Activated CD4-positive, CD25-positive, alpha-beta regulatory T cell treated with anti-CD3 and anti-CD28 coated beads, Interleukin-2, amount 50 U/mL, for 16 hours (primary cell): ENCODE data around the gene DNAH9.

Experiments used
- DNase-seq: peaks from one replicate; pipeline ENCODE4 v3.0.0-alpha.2; 2020; ENCODE audit warnings: low read depth, low spot score

DNAH9 gene, protein sequence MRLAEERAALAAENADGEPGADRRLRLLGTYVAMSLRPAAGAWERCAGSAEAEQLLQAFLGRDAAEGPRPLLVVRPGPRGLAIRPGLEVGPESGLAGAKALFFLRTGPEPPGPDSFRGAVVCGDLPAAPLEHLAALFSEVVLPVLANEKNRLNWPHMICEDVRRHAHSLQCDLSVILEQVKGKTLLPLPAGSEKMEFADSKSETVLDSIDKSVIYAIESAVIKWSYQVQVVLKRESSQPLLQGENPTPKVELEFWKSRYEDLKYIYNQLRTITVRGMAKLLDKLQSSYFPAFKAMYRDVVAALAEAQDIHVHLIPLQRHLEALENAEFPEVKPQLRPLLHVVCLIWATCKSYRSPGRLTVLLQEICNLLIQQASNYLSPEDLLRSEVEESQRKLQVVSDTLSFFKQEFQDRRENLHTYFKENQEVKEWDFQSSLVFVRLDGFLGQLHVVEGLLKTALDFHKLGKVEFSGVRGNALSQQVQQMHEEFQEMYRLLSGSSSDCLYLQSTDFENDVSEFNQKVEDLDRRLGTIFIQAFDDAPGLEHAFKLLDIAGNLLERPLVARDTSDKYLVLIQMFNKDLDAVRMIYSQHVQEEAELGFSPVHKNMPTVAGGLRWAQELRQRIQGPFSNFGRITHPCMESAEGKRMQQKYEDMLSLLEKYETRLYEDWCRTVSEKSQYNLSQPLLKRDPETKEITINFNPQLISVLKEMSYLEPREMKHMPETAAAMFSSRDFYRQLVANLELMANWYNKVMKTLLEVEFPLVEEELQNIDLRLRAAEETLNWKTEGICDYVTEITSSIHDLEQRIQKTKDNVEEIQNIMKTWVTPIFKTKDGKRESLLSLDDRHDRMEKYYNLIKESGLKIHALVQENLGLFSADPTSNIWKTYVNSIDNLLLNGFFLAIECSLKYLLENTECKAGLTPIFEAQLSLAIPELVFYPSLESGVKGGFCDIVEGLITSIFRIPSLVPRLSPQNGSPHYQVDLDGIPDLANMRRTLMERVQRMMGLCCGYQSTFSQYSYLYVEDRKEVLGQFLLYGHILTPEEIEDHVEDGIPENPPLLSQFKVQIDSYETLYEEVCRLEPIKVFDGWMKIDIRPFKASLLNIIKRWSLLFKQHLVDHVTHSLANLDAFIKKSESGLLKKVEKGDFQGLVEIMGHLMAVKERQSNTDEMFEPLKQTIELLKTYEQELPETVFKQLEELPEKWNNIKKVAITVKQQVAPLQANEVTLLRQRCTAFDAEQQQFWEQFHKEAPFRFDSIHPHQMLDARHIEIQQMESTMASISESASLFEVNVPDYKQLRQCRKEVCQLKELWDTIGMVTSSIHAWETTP (N-terminal part only)

DNA sequence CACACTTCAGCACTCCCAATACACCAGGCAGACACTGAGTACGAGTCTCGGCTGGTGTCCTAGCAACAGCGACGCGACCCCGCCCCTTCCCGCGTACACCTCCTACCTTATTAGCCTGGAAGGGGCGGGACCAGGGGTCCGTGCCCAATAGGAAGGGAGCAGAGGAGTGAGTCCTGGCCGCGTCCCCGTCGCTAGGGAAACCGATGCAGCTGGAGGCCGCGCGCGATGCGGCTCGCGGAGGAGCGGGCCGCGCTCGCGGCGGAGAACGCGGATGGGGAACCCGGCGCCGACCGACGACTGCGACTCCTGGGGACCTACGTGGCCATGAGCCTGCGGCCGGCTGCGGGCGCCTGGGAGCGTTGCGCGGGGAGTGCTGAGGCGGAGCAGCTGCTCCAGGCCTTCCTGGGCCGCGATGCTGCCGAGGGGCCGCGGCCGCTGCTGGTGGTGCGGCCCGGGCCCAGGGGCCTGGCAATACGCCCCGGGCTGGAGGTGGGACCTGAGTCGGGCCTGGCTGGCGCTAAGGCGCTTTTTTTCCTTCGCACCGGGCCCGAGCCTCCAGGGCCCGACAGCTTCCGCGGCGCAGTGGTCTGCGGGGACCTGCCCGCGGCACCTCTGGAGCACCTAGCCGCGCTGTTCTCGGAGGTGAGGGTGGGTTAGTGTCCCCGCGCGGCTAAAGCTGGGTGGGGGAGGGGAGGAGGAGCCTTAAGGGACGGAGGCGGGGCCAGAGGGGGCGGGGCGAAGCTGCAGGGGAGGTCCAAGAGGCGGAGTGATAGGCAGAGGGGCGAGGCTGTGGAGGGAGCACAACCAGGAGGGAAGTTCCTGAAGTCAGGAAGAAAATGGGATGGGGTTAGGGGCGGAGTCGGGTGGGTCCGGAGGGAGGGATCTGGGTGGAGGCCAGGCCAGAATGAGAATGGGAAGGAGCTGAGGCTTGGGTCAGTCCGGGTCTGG lies at the start of gene DNAH9:
Gene DNAH9, plus strand, starts transcription at position 197 of the 948 bp plus-strand sequence. Its CDS starts 29 bp downstream, at position 226.
- DNase-seq: no peak

DNA sequence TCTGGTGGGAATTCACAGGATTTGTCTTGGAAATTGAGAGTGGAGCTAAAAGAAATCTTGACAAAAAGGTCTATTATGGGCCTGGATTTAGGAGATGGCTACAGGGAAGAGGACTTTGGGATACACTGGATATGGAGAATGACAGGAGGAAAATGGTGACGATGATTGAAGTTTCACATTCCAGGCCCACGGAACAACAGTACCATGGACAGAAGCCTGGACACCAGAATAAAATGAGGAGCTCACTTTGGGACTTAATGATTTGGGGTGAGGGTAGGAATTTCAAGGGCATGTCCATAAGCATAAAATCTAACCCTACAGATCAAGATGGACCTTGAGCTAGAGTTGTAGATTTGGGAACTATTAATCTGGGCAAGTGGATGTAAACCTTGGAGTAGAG lies 47.8 kb upstream of the DNAH9 start:
- no peak for DNase-seq

DNA sequence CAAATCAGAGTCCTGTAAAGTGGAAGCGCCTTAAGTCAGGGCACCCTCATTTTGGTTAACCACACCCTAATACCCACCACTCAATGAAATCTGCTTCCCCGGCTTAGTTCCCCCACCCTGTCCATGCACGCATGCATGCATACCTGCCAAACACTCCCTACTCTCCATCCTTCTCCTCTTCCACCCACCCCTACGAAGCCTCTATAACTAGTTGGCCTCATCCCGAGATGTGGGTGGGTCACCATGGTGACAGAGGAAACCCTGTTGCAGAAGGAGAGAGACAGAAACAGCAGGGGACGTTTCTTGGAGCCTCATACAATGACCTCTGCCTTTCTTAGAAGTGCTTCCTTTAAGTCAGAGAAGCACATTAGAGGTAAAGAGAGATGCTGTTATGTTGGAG lies 46.8 kb upstream of the DNAH9 start:
- no peak for DNase-seq

DNA sequence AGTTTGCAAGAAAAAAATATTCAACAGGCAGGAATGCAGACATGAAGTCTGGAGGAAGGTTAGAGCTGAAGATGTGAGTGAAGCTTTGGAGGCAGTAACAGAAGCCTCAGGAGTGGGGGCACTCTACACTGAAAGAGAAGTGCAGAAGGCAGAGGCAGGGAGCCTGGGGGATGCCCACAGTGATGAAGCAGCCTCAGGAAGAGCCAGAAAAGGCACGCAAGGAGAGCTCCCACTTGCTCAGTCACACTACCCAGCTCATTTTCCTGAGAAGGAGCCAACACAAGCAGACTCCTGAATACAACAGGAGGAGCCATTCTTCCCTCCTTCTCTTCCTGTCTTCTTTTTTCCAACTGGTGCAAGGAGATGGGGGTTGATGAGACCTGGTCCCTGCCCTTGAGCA lies 45.1 kb upstream of the DNAH9 start:
- DNase-seq: no peak

DNA sequence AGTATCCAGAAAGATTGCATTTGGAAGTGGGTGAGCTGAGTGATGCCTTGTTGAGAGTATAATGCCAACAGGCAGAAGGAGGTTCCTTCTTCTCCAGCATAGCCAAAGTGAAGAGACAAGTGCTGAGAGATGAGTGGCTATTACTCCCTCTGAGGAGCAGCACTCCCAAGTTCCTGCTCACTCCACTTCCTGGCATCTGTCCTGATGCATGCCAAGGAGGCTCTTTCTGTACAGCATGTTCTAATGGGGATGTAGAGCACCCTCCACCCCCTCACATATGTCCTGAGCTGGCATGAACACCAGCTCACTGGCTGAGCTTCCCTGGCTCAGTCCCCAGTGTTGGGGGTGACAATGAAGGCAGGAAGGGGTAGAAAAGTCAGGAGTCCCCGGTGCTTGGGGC lies 44.2 kb upstream of the DNAH9 start:
- DNase-seq: no peak

DNA sequence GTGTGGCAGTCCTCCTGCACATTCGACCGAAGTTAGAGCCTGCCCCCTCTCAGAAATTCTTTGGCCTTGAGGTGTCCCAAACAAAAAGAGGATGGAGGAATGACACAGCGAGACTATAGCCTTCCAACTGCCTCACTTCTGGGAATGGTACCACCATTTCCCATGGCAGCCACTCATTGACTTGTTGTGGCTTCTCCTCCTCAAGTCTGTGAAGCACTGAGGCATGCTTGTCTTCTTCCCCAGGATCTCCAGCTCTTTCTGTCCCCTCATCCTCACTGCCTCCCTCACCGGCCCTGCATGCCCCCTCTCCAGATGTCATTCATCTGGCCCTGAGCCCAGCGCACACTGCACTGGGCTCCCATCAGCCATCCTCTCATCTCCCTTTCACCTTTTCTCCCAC lies 43.7 kb upstream of the DNAH9 start:
- no peak for DNase-seq

DNA sequence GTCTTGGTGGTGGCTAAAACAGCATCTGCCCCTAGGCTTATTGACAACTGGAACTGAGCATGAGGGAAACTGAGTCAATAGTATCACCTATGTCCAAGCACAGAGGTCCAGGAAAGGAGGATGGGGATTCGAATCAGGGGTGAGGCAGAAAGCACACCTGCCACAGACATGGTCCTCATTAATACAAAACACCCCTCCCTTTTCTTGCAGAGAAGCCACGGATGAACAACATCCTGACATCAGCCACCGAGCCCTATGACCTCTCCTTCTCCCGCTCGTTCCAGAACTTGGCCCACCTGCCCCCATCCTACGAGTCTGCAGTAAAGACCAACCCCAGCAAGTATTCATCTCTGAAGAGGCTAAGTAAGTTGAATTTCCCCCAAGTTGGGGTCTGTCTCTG lies 42.7 kb upstream of the DNAH9 start:
- no peak for DNase-seq

DNA sequence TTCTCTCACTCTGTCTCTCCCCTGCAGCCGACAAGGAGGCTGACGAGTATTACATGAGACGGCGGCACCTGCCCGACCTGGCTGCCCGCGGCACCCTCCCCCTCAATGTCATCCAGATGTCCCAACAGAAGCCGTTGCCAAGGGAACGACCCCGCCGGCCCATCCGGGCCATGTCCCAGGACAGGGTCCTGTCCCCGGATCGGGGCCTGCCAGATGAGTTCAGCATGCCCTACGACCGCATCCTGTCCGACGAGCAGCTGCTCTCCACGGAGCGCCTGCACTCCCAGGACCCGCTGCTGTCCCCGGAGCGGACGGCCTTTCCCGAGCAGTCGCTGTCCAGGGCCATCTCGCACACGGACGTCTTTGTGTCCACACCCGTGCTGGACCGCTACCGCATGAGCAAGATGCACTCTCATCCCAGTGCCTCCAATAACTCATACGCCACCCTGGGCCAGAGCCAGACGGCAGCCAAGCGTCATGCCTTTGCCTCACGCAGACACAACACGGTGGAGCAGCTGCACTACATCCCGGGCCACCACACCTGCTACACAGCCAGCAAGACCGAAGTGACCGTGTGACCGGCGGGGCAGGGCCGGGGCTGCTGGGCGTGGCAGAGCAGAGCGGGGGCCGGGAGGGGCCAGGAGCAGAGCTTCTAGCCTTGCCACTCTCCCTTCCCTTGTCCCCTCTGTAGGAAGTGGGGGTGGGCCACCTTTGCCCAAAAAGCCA lies 40.4 kb upstream of the DNAH9 start:
- no peak for DNase-seq

DNA sequence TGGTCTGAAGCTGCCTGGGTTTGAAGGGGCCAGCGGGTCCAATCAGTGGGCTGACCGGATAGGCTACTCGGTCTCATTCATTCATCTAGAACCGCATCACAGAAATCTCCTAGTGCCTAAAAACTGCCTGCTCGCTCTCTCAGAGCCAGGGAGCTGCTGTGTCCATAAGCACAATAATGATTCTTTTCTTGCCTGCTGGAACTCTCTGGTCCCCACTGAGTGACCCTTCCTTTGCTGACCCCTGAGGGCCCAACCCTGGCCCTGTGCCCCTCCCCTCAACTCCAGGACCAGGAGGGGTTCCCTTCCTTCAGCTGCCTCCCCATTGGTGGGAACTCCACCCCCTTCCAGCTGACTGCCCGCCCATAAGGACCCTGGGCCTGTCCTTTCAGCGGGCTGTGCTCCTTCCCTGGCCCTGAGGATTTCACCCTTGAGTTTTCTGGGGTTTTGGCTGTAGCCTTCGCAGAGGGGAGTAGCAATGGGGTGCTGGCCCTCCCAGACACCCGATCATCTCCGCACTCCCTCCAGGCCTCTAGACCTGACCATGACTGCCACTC lies 39.5 kb upstream of the DNAH9 start:
- DNase-seq: no peak

DNA sequence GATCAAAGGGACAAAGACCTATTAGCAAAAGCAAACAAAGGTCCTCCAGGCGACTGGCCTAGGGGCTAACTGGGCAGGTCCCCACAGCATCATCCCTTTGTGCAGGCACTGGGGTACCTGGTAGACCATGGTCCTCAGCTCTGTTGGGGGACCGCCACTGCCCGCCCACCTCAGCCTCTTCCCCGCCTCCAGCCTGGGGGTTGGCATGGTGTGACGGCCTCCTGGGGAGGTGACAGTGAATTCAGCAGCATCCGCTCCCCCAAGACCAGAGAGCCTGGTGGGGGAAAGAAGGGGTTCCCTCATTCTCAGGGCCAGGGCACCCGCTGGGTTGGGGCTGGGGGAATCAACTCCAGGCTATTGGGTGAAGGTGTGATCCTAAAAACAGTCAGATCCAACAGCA lies 38.7 kb upstream of the DNAH9 start:
- no peak for DNase-seq

DNA sequence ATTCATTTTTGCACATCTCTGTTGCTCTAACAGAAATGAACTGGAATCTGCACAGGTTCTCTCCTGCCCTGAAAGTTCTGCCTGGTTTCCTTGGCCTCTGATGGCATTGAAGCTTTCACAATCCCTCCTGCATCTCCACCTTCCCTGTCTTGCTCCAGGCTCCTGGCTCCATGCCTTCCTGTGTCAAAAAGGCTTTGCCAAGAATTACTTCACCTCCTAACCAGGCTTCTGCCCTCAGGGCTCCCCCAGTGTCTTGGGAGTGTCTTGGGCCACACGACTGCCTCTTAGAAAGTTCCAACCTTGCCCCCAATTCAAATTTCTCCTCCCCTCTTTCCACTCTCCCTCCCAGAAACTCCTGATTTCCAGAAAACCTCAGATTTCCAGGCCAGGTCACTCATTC lies 37.0 kb upstream of the DNAH9 start:
- DNase-seq: no peak

DNA sequence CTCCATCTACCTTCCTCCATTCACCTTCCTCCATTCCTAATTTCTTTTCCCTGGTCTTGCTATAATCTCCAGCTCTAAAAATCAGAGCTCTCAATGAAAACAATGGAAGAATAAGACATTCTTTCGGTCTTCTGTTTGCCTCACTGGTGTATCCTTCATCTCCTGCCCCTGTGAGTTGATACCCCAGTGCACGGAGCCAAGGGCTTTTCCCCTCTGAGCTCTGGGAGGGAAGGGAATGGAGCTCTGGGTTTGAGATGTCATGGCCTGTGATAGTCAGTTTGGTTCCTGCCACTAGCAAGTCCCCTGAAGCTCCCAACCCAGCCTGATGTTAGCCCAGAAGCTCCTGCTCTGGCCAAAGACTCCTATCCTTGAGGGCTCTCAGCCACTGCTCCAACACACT lies 36.6 kb upstream of the DNAH9 start:
- no peak for DNase-seq

DNA sequence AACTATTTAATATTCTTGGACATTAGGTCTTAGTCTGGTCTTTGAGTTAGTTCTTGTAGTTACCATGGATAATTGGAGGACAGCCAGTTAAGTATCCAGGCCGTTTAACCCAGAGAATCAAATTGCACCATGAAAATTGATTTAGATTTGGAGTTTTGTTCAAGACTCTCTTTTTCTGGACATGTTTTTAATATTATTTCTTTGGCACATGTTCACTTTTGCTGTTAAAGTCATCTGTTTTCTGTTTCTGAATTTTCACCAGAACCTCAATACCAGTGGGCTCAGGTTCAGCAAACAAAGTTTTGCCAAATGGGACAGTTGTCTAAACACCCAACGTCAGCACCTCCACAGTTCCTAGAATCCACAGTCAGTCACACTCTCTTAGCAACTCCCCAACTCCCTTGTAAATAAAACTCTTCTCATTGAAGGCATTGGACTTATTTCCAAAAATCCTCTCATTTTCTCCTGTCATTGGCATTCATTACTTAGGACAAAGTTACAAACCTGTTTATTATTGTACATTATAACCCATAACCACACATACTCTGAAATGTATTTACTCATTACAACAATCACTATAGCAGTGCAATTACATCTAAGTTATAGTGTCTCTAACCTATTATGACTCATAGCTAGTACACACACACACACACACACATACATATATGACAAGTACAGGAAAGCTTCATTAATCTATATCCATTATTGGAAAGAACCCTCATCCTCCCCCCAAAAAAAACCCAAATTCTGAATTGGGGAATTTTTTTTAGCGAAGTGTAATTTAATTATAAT lies 33.5 kb upstream of the DNAH9 start:
- no peak for DNase-seq

DNA sequence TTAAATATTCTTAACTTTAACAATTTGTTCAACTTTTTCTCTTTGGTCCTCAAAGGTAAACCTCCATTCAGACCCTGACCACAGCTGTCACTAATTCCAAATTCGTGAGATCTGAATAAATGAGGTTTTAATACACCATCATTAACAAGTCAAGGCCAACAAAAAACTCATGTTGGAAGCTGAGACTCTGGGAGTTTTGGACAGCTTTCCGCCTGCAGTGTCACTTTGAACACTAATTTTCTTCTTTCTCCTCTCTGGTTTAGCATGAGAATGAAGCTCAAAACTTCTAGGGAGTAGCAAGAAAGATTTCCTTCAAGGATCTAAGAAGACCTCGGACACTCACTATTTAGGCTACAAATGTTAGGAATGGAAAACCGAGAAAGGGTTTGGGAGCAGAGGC lies 32.7 kb upstream of the DNAH9 start:
- no peak for DNase-seq

DNA sequence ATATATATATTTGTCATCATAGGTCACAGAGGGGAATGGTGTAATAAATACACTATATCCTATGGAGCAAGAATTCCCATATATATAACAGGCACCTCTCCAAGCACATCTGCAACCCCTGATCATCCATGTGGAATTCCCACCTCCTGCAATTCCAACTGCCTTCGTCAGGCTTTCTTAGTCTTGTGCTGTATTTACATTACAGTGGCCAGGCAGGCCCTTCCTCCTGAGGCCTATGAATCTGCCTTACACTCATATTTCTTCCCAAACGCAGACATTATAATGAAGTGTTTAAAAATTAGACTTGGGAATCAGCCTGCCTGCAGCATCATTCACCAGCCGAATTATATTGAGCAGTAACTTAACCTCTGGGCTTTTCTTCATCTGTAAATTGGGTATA lies 19.3 kb upstream of the DNAH9 start:
- DNase-seq: no peak

DNA sequence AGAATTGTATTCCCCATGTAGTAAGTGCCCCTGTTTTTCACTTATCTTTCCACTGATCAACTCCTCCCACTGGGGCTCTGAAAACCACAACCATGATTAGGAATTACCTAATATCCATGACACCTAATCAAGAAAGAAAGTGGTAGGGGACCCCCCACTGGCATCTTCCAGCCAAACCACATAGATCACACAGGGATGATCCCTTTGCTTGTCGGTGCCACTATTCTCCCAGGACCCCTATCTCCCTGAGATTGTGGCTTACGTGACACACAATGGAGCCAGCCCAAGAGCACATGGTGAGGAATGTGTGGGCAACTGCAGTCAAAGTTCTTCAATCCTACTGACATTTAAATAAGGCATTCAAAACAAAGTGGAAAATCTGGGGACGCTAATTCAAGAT lies 17.6 kb upstream of the DNAH9 start:
- DNase-seq: no peak

DNA sequence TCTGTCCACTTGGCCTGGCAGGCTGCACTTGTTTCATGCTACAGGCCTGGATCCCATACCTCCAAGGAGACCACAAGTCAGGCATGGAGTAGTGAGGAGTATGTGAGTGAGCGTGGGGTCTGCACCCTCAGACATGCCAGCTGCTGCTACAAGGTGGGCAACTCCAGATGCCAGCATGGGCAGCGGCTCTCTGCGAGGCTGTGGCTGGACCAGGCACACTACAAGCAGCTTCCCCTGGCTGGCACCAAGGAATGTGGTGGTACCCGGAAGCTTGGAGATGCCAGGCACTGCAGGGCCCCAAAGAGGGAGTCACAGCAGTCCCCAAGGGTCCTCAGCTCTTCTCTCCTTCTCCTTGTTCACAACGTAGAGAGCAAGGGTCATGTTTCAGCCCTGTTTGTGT lies 16.1 kb upstream of the DNAH9 start:
- no peak for DNase-seq

DNA sequence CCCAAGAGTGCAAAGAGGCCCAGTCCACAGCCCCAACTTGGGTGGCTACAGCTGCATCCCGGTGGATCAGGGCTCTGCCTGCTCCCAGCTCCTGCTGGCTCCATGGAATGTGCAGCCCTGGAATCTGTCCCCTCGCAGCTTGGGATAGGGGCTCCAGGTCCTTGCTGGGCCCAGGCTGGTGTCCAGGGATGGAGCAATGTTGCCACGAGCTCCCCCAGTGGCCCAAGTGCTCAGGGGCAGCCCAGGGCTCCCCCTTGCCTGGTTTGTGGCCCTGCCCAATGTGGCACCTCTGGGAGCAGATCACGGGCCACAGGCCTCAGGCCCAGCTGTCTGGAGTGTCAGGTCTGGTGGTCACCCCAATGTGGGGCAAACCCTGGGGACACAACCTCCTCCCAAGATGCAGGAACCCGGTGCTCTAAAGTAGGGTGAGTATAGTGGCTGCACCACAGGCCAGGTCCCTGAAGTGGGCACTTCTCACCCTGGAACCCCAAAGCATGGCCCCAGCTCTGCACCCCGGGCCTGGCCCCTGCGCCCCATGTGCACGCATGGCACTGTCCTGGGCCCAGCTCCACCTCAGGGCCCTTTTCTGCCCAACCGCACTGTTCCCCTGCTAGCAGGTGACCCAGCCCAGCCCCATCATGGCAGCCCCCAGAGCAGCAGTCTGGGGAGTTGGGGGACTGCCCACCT lies 14.8 kb upstream of the DNAH9 start:
- DNase-seq: no peak
